Aorta (tissue), 5 donors: ENCODE measurements around the gene CHMP4A. TPM values are rescaled to one million over a fixed set of nuclear protein-coding genes. Genes with fewer than 3 reads are reported as not detected.
"Not testable (repeated sequence)": the region's sequence is repeated elsewhere in the genome, so short reads cannot be mapped to it uniquely, and the experiment has no call there.

Source experiments
- ATAC-seq: fragments of 200-7000 bp; cut with Tn5 transposase; one replicate; pipeline ENCODE4 v1.9.1; 2022; ENCODE audit warnings: moderate library complexity; ENCODE audit not compliant: low FRiP score
- DNase-seq, 2 donors: peaks; one replicate each; pipeline ENCODE4 v3.0.0-alpha.2; 2020
- H3K27ac ChIP-seq, 2 donors: one replicate each; pipeline ENCODE4 v1.5.1; 2013; ENCODE audit warnings: low read length in 2 of 2, mild to moderate bottlenecking in 2 of 2, moderate library complexity in 2 of 2, control low read depth in 1 of 2, inconsistent platforms in 1 of 2, low read depth in 1 of 2
- H3K27me3 ChIP-seq, 2 donors: one replicate each; pipeline ENCODE4 v1.6.1; 2013; ENCODE audit warnings: control low read depth in 1 of 2, low read length in 1 of 2, mild to moderate bottlenecking in 1 of 2, moderate library complexity in 1 of 2; ENCODE audit not compliant: insufficient read depth in 2 of 2, control insufficient read depth in 1 of 2
- H3K36me3 ChIP-seq, 2 donors: one replicate each; pipeline ENCODE4 v1.6.1; 2013; ENCODE audit warnings: control low read depth in 1 of 2, low read length in 1 of 2, mild to moderate bottlenecking in 1 of 2; ENCODE audit not compliant: insufficient read depth in 2 of 2, control insufficient read depth in 1 of 2
- H3K4me1 ChIP-seq, 2 donors: one replicate each; pipeline ENCODE4 v1.6.1; 2013; ENCODE audit warnings: low read length in 2 of 2, control low read depth in 1 of 2, mild to moderate bottlenecking in 1 of 2, moderate library complexity in 1 of 2; ENCODE audit not compliant: insufficient read depth in 2 of 2, control insufficient read depth in 1 of 2
- H3K4me3 ChIP-seq, 2 donors: one replicate each; pipeline ENCODE4 v1.5.1; 2013; ENCODE audit warnings: low read length in 2 of 2, control low read depth in 1 of 2, mild to moderate bottlenecking in 1 of 2
- H3K9me3 ChIP-seq: one replicate; pipeline ENCODE4 v1.6.1; 2013; ENCODE audit warnings: mild to moderate bottlenecking, low read length; ENCODE audit not compliant: control insufficient read depth
- WGBS, 2 donors: extraction: QIAGEN DNeasy Blood & Tissue Kit; methylation state at CpG; one replicate each; pipeline ENCODE4 v1.1.7; 2013; 5-methylcytosine and 5-hydroxymethylcytosine counted together
- intact Hi-C, 2 donors: fragments of 100-400 bp; cut with DNase I; formaldehyde crosslinking; loops; one replicate each; pipeline versions ENCODE4 v1.14.2 to v1.15.0; 2022
- polyA plus RNA-seq, 2 donors: library from polyadenylated mRNA; stranded (reverse); fragments of 200-250 nt; gene quantifications; one replicate each; pipeline ENCODE4 v1.2.3, GENCODE V29; 2013
- total RNA-seq, 2 donors: library from RNA; stranded (reverse); fragmentation: NEBNext Ultra II Directional; extraction: Animal tissue kit (Norgen Biotek cat#: 25700); gene quantifications; one replicate each; pipeline ENCODE4 v1.2.1, GENCODE V29; 2021
- donor health status: healthy with polysubstance abuse.
- donor health status: Bipolar disorder and iron deficiency.
- donor health status: DM: no; HTN: no; CAD: no.
- donor health status: DM: no; HTN: no; CAD: no.
- donor health status: DM: yes; HTN: yes; CAD: no.

Gene CHMP4A
- total and polyA plus RNA-seq, 4 donors, result 38.3 to 179 (median 88.1) TPM

GRCh38 chr14:24219080-24219479, 5.8 kb upstream of the CHMP4A start:
- no peaks in the 10 kb centered on the region for H3K4me1 ChIP-seq
- WGBS, 2 donors, result 82 to 84% methylated on average over 4 of the region's 4 CpGs
- DNase-seq (no peak), ATAC-seq (no peak)
- no peaks in the 10 kb centered on the region for H3K36me3 ChIP-seq
- intact Hi-C loops, result no loop called here
- no peak overlapping the region for H3K4me3 ChIP-seq
- H3K9me3 ChIP-seq, result no peaks in the 10 kb centered on the region
- no peaks in the 10 kb centered on the region for H3K27me3 ChIP-seq
- no peak overlapping the region for H3K27ac ChIP-seq

DNA sequence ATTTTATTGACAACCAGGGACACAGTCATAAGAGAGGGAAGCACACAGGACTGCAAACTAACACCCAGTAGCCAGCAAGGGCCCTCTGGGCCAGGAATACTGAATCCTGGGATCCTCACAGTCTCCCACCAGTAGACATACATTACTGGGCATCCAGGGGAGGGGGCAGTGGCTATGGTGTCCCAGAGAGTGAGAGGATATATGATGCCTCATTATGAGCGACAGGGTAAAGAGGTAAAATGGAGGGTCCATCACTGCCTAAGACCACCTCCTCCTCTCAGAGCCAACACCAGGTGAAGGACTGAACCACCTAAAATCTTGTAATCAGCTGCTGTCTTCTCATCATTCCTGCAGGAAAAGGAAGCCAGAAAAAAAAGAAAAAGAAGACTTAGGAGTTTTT, 3.6 kb upstream of the CHMP4A start:
- H3K4me1 ChIP-seq, ATAC-seq, H3K4me3 ChIP-seq, H3K36me3 ChIP-seq, H3K27ac ChIP-seq, intact Hi-C loops, H3K27me3 ChIP-seq, H3K9me3 ChIP-seq, DNase-seq: not testable (repeated sequence)
- WGBS, 2 donors, result 90% methylated on average over 1 of the region's 1 CpG

GRCh38 chr14:24216345-24216699, 3.0 kb upstream of the CHMP4A start:
- intact Hi-C loops, result no loop called here
- DNase-seq, result no peak
- Histone ChIP-seq H3K9me3 (no peaks in the 10 kb centered on the region), H3K4me1 (no peaks in the 10 kb centered on the region), H3K4me3 (no peak overlapping the region), H3K27ac (peak overlapping the region; percentile 4 to 67), H3K27me3 (no peaks in the 10 kb centered on the region), H3K36me3 (no peaks in the 10 kb centered on the region)
- 87% methylated on average over 2 of the region's 2 CpGs for WGBS, 2 donors
- ATAC-seq, result no peak

DNA sequence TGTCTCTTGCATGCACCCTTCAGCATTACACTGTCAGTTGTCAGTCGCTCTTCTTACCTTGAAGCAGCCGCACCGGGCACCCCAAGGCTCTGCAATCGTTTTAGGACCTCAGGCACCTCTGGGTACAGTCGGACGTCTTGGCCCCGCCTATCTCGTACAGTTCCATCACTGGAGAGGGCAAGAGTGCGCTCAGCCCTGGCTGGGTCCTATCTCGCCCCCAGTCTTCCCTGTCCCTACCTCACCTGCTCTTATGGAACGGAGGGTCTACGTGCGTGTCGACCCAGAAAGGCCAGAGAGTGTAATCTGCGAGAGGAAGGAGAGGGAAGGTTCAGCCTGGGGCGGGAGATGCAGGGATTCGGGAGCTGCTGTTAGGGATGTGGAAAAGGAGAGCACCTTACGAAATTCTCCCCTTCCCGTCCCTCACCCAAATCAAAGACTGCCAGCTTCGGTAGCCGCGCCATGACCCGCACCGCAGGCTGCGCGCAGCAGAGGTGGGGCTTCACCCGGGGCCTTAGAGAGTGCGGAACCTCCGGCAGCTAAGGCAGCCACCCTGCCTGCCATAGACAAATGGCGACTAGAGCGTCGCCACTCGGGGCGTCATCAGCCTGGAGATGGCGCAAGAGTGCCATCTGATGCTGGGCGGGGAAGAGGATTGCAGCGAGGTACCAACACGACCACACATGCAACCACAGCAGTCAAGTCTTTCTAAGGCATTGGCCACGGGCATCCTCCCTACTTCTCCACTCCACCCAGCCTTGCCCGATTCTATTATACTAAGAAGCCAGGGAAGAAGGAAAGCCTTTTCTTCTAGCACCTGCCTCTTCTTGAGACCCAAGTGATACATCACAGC, 2.4 kb upstream of the CHMP4A start, which contains the start of gene MDP1:
Gene MDP1 (minus strand): TSS at position 572 of the 850 bp plus-strand sequence. CDS start 111 bp downstream, at position 461.
- Histone ChIP-seq H3K9me3 (no peaks in the 10 kb centered on the region), H3K36me3 (no peaks in the 10 kb centered on the region), H3K27ac (peak within 1 kb of the TSS; percentile 49 to 92), H3K27me3 (no peaks in the 10 kb centered on the region), H3K4me3 (peak within 1 kb of the TSS; percentile 51 to 61), H3K4me1 (no peaks in the 10 kb centered on the region)
- intact Hi-C loops, result no loop called here
- DNase-seq, result peak; percentile 92 to 93
- 0% methylated on average over 40 of the region's 40 CpGs for WGBS, 2 donors
- ATAC-seq, result peak; percentile 91

DNA sequence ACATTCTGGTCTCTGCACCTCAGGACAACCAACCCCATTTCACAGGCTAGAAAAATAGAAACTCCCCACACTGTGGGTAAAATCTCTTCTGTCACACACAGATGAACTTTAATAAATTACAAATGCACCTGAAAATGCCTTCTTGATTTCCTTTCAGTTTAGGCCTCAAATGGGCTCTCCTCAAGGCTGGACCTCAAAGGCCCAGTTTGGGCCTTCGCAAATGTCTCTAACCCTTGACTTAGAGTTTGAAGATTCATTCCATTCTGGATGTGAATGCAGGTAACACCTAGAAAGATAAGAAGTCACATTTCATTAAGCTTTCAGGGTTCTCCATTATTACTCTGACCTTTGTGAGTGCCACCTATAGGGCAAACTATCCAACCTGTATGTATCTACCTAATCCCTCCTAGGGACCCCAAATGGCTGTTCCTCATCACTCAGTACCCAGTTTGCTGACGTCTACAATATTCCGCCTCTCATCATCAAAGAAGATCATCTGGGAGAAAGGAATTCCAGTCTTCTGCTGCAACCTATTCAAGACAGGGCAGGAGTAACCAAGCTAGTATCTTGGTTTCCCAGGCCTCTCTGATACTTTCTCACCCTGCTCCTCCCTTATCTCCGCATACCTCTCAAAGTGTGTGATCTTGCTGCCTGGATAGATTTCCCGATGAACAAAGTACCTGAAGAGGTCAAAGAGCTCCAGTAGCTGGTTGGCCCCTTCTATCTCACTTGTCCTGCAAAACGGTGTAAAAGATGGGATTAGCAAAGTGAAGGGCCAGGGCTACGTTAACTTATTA, 776 bp upstream of the CHMP4A start:
- DNase-seq (no peak), ATAC-seq (no peak)
- H3K4me3 ChIP-seq, result no peak overlapping the region
- intact Hi-C loops, result no loop called here
- H3K36me3 ChIP-seq, result peaks cover 0 to 3% of the 10 kb centered on the region in 2 donors
- no peaks in the 10 kb centered on the region for H3K27me3 ChIP-seq
- H3K4me1 ChIP-seq, result no peaks in the 10 kb centered on the region
- no peaks in the 10 kb centered on the region for H3K9me3 ChIP-seq
- peak overlapping the region; percentile 29 to 93 for H3K27ac ChIP-seq
- WGBS, 2 donors, result 86 to 92% methylated on average over 7 of the region's 7 CpGs

- no peaks in the 10 kb centered on the region for H3K9me3 ChIP-seq
- no peak overlapping the region for H3K4me3 ChIP-seq
- DNase-seq, result no peak
- no peak for ATAC-seq
- intact Hi-C loops, result no loop called here
- no peaks in the 10 kb centered on the region for H3K27me3 ChIP-seq
- H3K4me1 ChIP-seq, result no peaks in the 10 kb centered on the region
- H3K36me3 ChIP-seq, result peaks cover 0 to 3% of the 10 kb centered on the region in 2 donors
- H3K27ac ChIP-seq, result no peak overlapping the region
- WGBS, 2 donors, result 86 to 91% methylated on average over 6 of the region's 6 CpGs
Observed at GRCh38 chr14:24211311-24211710, 2.0 kb downstream of the CHMP4A start.

GRCh38 chr14:24207625-24208024, 5.7 kb downstream of the CHMP4A start:
- 97 to 98% methylated on average over 2 of the region's 2 CpGs for WGBS, 2 donors
- Histone ChIP-seq H3K4me3 (no peak overlapping the region), H3K27ac (no peak overlapping the region), H3K9me3 (no peaks in the 10 kb centered on the region), H3K27me3 (no peaks in the 10 kb centered on the region), H3K4me1 (no peaks in the 10 kb centered on the region), H3K36me3 (peaks cover 2 to 5% of the 10 kb centered on the region in 2 donors)
- intact Hi-C loops, result no loop called here
- DNase-seq (no peak), ATAC-seq (no peak)

DNA sequence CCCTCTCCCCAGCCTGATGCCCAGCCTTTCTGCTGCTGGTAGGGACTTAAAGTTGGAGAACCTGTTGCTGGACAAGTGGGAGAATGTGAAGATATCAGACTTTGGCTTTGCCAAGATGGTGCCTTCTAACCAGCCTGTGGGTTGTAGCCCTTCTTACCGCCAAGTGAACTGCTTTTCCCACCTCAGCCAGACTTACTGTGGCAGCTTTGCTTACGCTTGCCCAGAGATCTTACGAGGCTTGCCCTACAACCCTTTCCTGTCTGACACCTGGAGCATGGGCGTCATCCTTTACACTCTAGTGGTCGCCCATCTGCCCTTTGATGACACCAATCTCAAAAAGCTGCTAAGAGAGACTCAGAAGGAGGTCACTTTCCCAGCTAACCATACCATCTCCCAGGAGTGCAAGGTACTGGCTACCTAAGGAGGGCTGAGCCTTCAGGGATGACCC, 6.2 kb downstream of the CHMP4A start:
- no peak overlapping the region for H3K4me3 ChIP-seq
- H3K9me3 ChIP-seq, result no peaks in the 10 kb centered on the region
- intact Hi-C loops, result no loop called here
- DNase-seq (no peak), ATAC-seq (no peak)
- 89 to 93% methylated on average over 5 of the region's 5 CpGs for WGBS, 2 donors
- H3K27me3 ChIP-seq, result no peaks in the 10 kb centered on the region
- no peaks in the 10 kb centered on the region for H3K4me1 ChIP-seq
- H3K36me3 ChIP-seq, result peaks cover 2 to 5% of the 10 kb centered on the region in 2 donors
- H3K27ac ChIP-seq, result no peak overlapping the region
